Panc1 (cell line): ENCODE measurements around the gene PPP2R5D.

Experiments
- CTCF ChIP-seq: fragments of 450-650 bp; IDR thresholded peaks from 2 replicates; pipeline ENCODE4 v1.5.1; 2017; ENCODE audit warnings: mild to moderate bottlenecking
- POLR2AphosphoS5 ChIP-seq: IDR thresholded peaks from 2 replicates; pipeline ENCODE4 v1.6.1; 2012; ENCODE audit warnings: mild to moderate bottlenecking, low read depth, low read length, moderate library complexity
- SIN3A ChIP-seq: IDR thresholded peaks from 2 replicates; pipeline ENCODE4 v1.6.1; 2012; ENCODE audit warnings: low read depth, mild to moderate bottlenecking, low read length, moderate library complexity, borderline replicate concordance; ENCODE audit not compliant: insufficient read depth
- TCF7L2 ChIP-seq: IDR thresholded peaks from 2 replicates; pipeline ENCODE4 v1.6.1; 2011; ENCODE audit warnings: mild to moderate bottlenecking, low read depth, low read length, inconsistent platforms

DNA sequence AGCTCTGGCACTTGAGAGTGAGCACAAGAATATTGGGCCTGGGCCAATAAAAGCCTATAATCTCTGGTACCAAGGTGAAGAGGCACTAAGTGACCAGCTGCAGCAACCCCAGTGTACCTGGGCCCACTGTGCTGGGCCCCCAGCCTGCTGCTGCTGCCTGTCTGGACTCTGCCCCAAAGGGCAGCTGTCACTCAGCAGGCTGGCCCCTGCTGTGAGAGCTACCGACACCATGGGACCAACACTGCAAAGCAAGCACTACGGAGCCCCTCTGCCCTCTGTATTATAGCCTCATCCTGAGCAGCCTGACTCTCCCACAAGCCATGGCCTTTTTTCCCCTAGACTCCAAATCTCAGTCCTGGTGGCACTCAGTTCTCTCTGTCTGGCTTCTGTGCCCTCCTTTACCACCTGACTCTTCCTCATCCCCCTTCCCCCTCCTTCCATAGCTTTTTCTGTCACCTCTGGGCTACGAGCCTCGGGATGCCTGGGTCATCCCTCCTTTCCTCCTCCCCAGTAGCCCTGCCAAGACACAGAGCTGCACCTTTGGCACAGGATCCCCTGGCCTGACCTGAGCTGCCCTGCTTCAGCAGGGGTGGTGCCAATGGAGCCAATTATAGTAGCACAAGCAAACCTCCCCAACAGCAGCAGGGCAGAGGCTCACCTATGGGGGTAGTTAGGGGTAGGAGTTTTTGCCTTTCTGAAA is 51.3 kb downstream of the PPP2R5D start:
- no peak for TF ChIP-seq CTCF
- TF ChIP-seq POLR2AphosphoS5: no peak
- no peak for TF ChIP-seq TCF7L2
- TF ChIP-seq SIN3A: no peak
